22Rv1 (cell line): ENCODE data around the gene OOSP2.

Experiments
- ZFX ChIP-seq: fragments of 450-650 bp; IDR thresholded peaks from 2 replicates; pipeline ENCODE4 v1.6.1; 2017; ENCODE audit warnings: antibody characterized with exemption, borderline replicate concordance
- TF ChIP-seq, protein P1 (sequence below): fragments of 450-650 bp; IDR thresholded peaks from 2 replicates; pipeline ENCODE4 v1.5.1; 2017; ENCODE audit warnings: mild to moderate bottlenecking

GRCh38 chr11:60077981-60078380 is 37.8 kb downstream of the OOSP2 start:
- TF ChIP-seq, protein P1, sequence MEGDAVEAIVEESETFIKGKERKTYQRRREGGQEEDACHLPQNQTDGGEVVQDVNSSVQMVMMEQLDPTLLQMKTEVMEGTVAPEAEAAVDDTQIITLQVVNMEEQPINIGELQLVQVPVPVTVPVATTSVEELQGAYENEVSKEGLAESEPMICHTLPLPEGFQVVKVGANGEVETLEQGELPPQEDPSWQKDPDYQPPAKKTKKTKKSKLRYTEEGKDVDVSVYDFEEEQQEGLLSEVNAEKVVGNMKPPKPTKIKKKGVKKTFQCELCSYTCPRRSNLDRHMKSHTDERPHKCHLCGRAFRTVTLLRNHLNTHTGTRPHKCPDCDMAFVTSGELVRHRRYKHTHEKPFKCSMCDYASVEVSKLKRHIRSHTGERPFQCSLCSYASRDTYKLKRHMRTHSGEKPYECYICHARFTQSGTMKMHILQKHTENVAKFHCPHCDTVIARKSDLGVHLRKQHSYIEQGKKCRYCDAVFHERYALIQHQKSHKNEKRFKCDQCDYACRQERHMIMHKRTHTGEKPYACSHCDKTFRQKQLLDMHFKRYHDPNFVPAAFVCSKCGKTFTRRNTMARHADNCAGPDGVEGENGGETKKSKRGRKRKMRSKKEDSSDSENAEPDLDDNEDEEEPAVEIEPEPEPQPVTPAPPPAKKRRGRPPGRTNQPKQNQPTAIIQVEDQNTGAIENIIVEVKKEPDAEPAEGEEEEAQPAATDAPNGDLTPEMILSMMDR = no peak
- no peak for TF ChIP-seq ZFX
